HG02970 (cell line): ENCODE results near the gene VAV3.
"Not testable (repeated sequence)": the region's sequence is repeated elsewhere in the genome, so short reads cannot be mapped to it uniquely, and the experiment has no call there.

Experiments used
- ATAC-seq: cut with Tn5 transposase; IDR thresholded peaks from one replicate; pipeline ENCODE4 v1.9.1; 2021; ENCODE audit warnings: mild to moderate bottlenecking, moderate library complexity, moderate number of reproducible peaks; ENCODE audit not compliant: unreplicated experiment, low FRiP score

The VAV3 gene

GRCh38 chr1:107664982-107665925, 299.7 kb downstream of the VAV3 start:
- no peak for ATAC-seq

- ATAC-seq = no peak
Observed at GRCh38 chr1:107662971-107663370, 302.0 kb downstream of the VAV3 start.

GRCh38 chr1:107661158-107661557, 303.8 kb downstream of the VAV3 start:
- no peak for ATAC-seq

GRCh38 chr1:107659961-107660360, 305.0 kb downstream of the VAV3 start:
- no peak for ATAC-seq

DNA sequence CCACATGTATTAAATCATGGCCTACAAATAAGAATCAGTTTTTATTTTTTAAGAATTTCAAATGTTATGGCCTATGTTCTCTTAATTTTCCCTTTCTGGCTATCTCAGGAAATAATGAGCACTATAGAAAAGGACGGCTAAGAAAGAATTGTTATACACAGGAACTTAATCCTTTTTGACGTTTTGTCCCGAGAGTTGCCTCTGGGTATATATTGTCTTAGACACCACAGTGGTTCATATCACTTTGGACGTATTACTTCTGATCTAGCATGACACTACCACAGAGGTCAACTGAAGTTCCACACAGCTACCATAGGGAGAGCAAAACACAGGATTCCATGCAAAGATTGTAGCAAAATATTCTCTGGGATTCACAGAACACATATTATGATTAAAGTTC, 307.6 kb downstream of the VAV3 start:
- ATAC-seq = no peak

- no peak for ATAC-seq
Observed at GRCh38 chr1:107653765-107654164, 311.2 kb downstream of the VAV3 start.

- no peak for ATAC-seq
Observed at GRCh38 chr1:107653005-107653404, 312.0 kb downstream of the VAV3 start.

GRCh38 chr1:107650825-107651224, 314.2 kb downstream of the VAV3 start:
- not testable (repeated sequence) for ATAC-seq

GRCh38 chr1:107649023-107649422, 316.0 kb downstream of the VAV3 start:
- ATAC-seq = no peak

DNA sequence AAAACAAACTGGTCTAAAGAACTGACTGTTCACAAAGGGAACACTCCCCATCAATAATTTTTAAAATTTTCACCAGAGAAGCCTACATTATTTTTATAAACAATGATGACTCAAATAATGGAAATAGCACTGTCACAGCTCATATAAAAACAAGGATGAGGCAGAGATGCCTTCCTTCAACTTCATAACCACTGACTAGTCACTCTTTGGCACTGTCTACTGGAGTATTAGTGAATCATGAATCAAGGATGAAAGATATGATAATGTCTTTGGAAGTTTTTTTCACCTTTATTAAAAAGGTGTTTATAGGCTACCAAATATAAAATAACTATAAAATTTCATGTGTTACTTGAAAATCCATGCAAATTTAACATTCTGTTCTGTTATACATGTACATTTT, 316.9 kb downstream of the VAV3 start:
- no peak for ATAC-seq

DNA sequence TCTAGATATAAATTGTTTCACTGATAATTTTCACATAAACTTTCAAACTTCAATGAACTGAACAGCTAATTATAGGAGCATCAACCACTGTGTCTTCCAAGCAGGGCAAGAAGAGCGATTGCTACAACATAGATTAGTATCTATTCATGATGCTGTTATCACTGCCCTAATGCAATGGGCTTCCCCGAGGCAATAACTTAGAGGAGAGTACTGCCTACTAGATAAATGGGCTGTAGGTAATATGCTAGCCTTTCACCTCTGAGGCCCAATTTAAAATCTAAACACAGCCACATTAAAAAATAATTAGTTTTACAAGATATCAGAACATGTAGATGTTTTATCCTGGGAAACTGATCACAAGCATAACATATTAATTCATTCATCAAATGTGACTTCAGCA, 318.0 kb downstream of the VAV3 start:
- no peak for ATAC-seq

DNA sequence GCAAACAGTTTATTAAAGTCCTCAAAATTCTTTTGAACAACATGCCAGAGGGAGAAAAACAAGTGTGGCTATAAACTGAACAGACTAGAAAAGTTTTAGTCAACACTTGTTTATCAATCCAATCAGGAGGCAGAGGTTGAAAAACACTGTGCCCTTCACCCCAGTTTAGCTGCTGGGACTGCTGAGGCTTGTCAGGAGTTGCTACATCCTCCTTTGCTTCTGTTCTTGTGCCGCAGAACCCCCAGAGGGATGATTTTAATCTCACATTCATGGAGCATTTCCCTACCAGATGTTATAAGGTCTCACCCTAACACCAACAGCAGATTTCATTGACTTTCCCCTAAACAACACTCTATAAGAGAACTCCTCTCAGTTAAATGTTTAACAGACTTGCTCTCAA, 321.2 kb downstream of the VAV3 start:
- ATAC-seq = no peak

- ATAC-seq = no peak
Observed at GRCh38 chr1:107640207-107640606, 324.8 kb downstream of the VAV3 start.

GRCh38 chr1:107637101-107637500, 327.9 kb downstream of the VAV3 start:
- ATAC-seq = no peak

DNA sequence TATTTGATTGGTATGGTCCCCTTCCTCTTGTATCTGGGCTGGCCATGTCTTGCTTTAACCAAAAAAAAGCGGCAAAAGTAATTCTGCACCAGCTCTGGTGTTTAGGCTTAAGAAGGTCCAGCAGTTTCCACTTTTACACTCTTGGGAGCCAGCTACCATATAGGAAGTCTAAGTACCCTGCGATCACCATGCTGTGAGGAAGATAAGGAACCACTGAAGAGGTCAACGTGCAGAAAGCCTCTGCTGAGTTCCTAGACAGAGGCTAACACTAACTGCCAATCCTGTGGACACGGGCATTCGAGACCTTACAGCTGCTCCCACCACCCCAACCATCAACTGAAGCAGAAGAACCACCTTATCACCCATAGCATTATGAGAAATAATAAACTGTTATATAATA, 331.4 kb downstream of the VAV3 start:
- no peak for ATAC-seq

- ATAC-seq = no peak
Observed at GRCh38 chr1:107626073-107626796, 338.7 kb downstream of the VAV3 start.

DNA sequence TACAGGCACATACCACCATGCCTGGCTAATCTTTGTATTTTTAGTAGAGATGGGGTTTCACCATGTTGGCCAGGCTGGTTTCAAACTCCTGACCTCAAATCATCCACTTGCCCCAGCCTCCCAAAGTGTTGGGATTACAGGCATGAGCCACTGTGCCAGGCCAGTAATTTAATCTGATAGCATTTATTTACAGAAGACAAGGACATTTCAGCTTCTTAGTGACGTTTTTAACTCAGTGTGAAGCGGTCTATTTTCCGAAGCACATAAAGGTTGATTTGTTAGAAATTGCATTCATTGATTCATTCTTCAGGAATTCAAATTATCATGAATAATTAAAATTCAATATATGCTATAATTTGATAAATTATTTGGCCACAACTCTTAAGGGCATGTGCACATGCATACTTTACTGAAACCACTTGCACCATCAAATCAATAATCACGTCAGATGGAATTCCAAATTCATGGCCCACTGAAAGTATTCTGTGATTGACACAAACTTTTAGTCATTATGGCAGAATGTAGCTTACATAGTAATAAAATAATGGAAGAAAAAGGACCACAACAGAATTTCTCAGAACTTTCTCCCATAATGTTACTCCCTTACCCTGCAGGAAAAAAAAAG, 339.5 kb downstream of the VAV3 start:
- no peak for ATAC-seq

- no peak for ATAC-seq
Observed at GRCh38 chr1:107623431-107623830, 341.5 kb downstream of the VAV3 start.

DNA sequence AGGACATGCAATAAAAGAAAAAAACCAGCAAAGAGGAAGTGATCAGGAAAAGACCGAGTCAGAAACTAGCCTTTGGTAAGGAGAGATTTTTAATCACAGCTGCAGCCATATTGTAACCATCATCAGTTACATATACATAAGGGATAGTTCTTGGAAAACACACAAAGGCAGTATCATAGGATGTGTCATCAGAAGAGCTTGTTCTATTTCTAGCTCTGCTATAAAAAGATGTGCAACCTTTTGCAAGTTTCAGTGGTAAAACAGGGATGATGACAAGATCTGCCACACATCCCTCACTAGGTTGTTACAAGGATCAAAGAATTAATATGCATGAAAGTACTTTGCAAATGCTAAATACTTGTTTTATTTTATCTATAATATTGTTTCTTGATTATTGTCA, 342.0 kb downstream of the VAV3 start:
- ATAC-seq = no peak

GRCh38 chr1:107622535-107622934, 342.4 kb downstream of the VAV3 start:
- no peak for ATAC-seq

DNA sequence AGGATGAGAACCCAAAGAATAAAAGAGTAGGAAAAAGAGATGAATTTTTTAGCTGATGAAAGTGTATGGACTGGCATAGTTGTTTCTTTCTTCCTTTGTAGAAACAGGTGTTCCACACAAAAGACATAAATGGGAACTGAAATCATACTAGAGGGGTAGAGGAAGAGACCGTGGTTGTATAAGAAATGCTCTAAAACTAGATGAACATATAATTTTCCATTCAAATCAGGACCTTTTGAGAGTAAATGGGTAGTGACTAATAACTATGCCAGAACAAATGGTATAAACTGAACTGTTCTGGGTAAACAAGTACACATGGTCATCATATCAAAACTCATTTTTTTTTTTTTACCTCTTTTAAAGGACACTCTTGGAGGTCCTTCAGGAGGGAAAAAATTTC, 344.2 kb downstream of the VAV3 start:
- no peak for ATAC-seq
